OCI-LY7 (cell line): Measurements from ENCODE around the gene VDR. TPM values are rescaled to one million over a fixed set of nuclear protein-coding genes. Genes with fewer than 3 reads are reported as not detected.

Source experiments
- BruUV-seq: library from RNA; stranded (reverse); fragments of 400-500 nt; replicated peaks from 2 replicates; lab custom pipeline; 2021; lab: Mats Ljungman, UMichigan
- CTCF ChIA-PET: fragments of 300-600 bp; sonication (Branson Sonifier 250); formaldehyde crosslinking; loops from one replicate; lab custom pipeline; 2022; ENCODE audit warnings: antibody characterized with exemption; ENCODE audit not compliant: unreplicated experiment; lab: Charles Lee
- POLR2A ChIA-PET: fragments of 300-600 bp; sonication (Branson Sonifier 250); formaldehyde crosslinking; loops from one replicate; lab custom pipeline; 2022; ENCODE audit warnings: antibody characterized with exemption; lab: Charles Lee
- DNase-seq: peaks from one replicate; pipeline ENCODE4 v3.0.0-alpha.2; 2015; ENCODE audit warnings: low spot score
- H2AFZ ChIP-seq: fragments of 200-600 bp; sonication (generic), shearing (Covaris generic); 2 replicates; pipeline ENCODE4 v1.6.1; 2014; ENCODE audit warnings: mild to moderate bottlenecking, antibody characterized with exemption, low read length, moderate library complexity
- H3K27ac ChIP-seq: fragments of 200-600 bp; sonication (generic); 2 replicates; pipeline ENCODE4 v1.5.1; 2014; ENCODE audit warnings: mixed run types, low read depth, mild to moderate bottlenecking, moderate library complexity, low read length, inconsistent platforms; ENCODE audit not compliant: poor library complexity, severe bottlenecking
- H3K36me3 ChIP-seq: fragments of 200-600 bp; sonication (generic); 2 replicates; pipeline ENCODE4 v1.6.1; 2014; ENCODE audit warnings: mild to moderate bottlenecking, antibody characterized with exemption, low read length, moderate library complexity, mixed read lengths; ENCODE audit not compliant: insufficient read depth
- H3K4me1 ChIP-seq: fragments of 200-600 bp; sonication (generic); 2 replicates; pipeline ENCODE4 v1.5.1; 2014; ENCODE audit warnings: mild to moderate bottlenecking, low read length; ENCODE audit not compliant: insufficient read depth, poor library complexity, severe bottlenecking
- H3K4me2 ChIP-seq: fragments of 200-600 bp; sonication (generic); 2 replicates; pipeline ENCODE4 v1.6.1; 2014; ENCODE audit warnings: mild to moderate bottlenecking, low read length
- H3K4me3 ChIP-seq: fragments of 200-600 bp; sonication (generic); 2 replicates; pipeline ENCODE4 v1.5.1; 2014; ENCODE audit warnings: mild to moderate bottlenecking, low read depth, low read length; ENCODE audit not compliant: poor library complexity, severe bottlenecking
- H3K79me2 ChIP-seq: fragments of 200-600 bp; sonication (generic); 2 replicates; pipeline ENCODE4 v1.6.1; 2016; ENCODE audit warnings: low read depth, mild to moderate bottlenecking, low read length, moderate library complexity, mixed read lengths; ENCODE audit not compliant: insufficient read depth
- H3K9me2 ChIP-seq: fragments of 200-600 bp; sonication (generic); 2 replicates; pipeline ENCODE4 v1.6.1; 2016; ENCODE audit warnings: mild to moderate bottlenecking, low read length, mixed read lengths; ENCODE audit not compliant: insufficient read depth
- H3K9me3 ChIP-seq: fragments of 200-600 bp; sonication (generic); 2 replicates; pipeline ENCODE4 v1.6.1; 2014; ENCODE audit warnings: mild to moderate bottlenecking, mixed run types, low read length, mixed read lengths
- H4K20me1 ChIP-seq: fragments of 200-600 bp; sonication (generic); 2 replicates; pipeline ENCODE4 v1.6.1; 2014; ENCODE audit warnings: mild to moderate bottlenecking, antibody characterized with exemption, low read length, moderate library complexity, mixed read lengths; ENCODE audit not compliant: insufficient read depth
- CTCF ChIP-seq: fragments of 200-600 bp; sonication (generic); conservative IDR thresholded peaks from 2 replicates; pipeline ENCODE4 v1.5.1; 2014; ENCODE audit warnings: mild to moderate bottlenecking, antibody characterized with exemption, low read length, moderate library complexity, mixed read lengths
- EZH2phosphoT487 ChIP-seq: fragments of 200-600 bp; sonication (generic); IDR thresholded peaks from 2 replicates; pipeline ENCODE4 v1.6.1; 2018; ENCODE audit warnings: low read depth, borderline replicate concordance, mild to moderate bottlenecking, mixed run types, antibody characterized with exemption, low read length, moderate library complexity, mixed read lengths
- intact Hi-C: fragments of 100-400 bp; cut with micrococcal nuclease; formaldehyde crosslinking; loops from one replicate; pipeline ENCODE4 v1.10.0; 2022; ENCODE audit not compliant: unreplicated experiment
- total RNA-seq, 2 experiments: library from RNA; depleted of rRNA in 1 of 2; stranded (reverse); fragments of >200 nt in 1 of 2; shearing (Covaris generic) in 1 of 2; gene quantifications; 2 replicates each; pipeline ENCODE4 v1.2.3, GENCODE V29; 2014 to 2022

The VDR gene
- total RNA-seq, 2 experiments from 2014 or later, result 1.9 to 5.4 TPM

DNA sequence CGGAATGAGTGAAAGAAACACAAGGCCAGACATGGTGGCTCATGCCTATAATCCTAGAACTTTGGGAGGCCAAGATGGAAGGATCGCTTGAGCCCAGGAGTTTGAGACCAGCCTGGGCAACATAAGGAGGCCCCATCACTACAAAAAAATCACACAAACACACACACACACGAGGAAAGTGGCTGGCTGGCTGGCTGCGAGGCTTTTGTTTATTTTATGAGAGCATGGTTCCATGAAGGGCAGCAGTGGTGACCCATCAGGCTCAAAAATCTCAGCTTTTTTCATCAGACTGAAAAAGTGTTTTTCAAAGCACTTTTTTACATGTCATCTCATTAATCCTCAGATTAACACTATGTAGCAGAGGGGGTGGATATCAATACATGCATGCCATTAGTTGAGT, 27.7 kb downstream of the VDR start:
- TF ChIP-seq CTCF, result no peak
- TF ChIP-seq EZH2phosphoT487, result no peak
- no peaks in the 10 kb centered on the region for H3K9me3 ChIP-seq
- no peaks in the 10 kb centered on the region for H3K79me2 ChIP-seq
- no peaks in the 10 kb centered on the region for H3K36me3 ChIP-seq
- POLR2A ChIA-PET, result no interaction called here
- BruUV-seq, result no TSS peak
- H3K9me2 ChIP-seq, result no peaks in the 10 kb centered on the region
- no peak for DNase-seq
- no peak overlapping the region for H3K27ac ChIP-seq
- H2AFZ ChIP-seq, result no peak overlapping the region
- no peaks in the 10 kb centered on the region for H4K20me1 ChIP-seq
- peaks cover 16% of the 10 kb centered on the region for H3K4me1 ChIP-seq
- no peak overlapping the region for H3K4me2 ChIP-seq
- CTCF ChIA-PET, result no interaction called here
- no peak overlapping the region for H3K4me3 ChIP-seq
- intact Hi-C loops, result no loop called here

GRCh38 chr12:47876440-47876960, 28.3 kb downstream of the VDR start:
- H2AFZ ChIP-seq, result no peak overlapping the region
- H3K9me3 ChIP-seq, result no peaks in the 10 kb centered on the region
- no peaks in the 10 kb centered on the region for H4K20me1 ChIP-seq
- no TSS peak for BruUV-seq
- intact Hi-C loops, result no loop called here
- H3K79me2 ChIP-seq, result no peaks in the 10 kb centered on the region
- H3K4me1 ChIP-seq, result peaks cover 10% of the 10 kb centered on the region
- H3K27ac ChIP-seq, result no peak overlapping the region
- H3K36me3 ChIP-seq, result no peaks in the 10 kb centered on the region
- H3K4me2 ChIP-seq, result no peak overlapping the region
- H3K9me2 ChIP-seq, result no peaks in the 10 kb centered on the region
- CTCF ChIA-PET, result interaction anchor here (1.1 kb wide), 1 partner anchor 24 kb away, joined by 3 read pairs; no protein-coding TSS in a partner anchor
- no peak for DNase-seq
- POLR2A ChIA-PET, result no interaction called here
- TF ChIP-seq CTCF (no peak), EZH2phosphoT487 (no peak)
- H3K4me3 ChIP-seq, result no peak overlapping the region

GRCh38 chr12:47875746-47876439, 28.9 kb downstream of the VDR start:
- H3K4me1 ChIP-seq, result peaks cover 8% of the 10 kb centered on the region
- H3K4me3 ChIP-seq, result no peak overlapping the region
- no peak overlapping the region for H3K4me2 ChIP-seq
- no peaks in the 10 kb centered on the region for H3K9me2 ChIP-seq
- ChIA-PET CTCF (interaction anchor here (1.1 kb wide), 1 partner anchor 25 kb away, joined by 3 read pairs; no protein-coding TSS in a partner anchor), POLR2A (interaction anchor here (2.1 kb wide), 1 partner anchor 10 kb away, joined by 8 read pairs; no protein-coding TSS in a partner anchor)
- H3K79me2 ChIP-seq, result no peaks in the 10 kb centered on the region
- H3K27ac ChIP-seq, result no peak overlapping the region
- intact Hi-C loops, result no loop called here
- DNase-seq, result no peak
- BruUV-seq, result no TSS peak
- no peaks in the 10 kb centered on the region for H4K20me1 ChIP-seq
- H3K9me3 ChIP-seq, result no peaks in the 10 kb centered on the region
- no peak overlapping the region for H2AFZ ChIP-seq
- TF ChIP-seq CTCF (no peak), EZH2phosphoT487 (no peak)
- no peaks in the 10 kb centered on the region for H3K36me3 ChIP-seq
